Gastrocnemius medialis (tissue), 4 donors: ENCODE measurements around the gene C13orf46.

Experiments used
- POLR2A ChIP-seq, 2 donors: fragments of 450-650 bp; IDR thresholded peaks; one replicate each; pipeline ENCODE4 v1.6.1; 2017; ENCODE audit warnings: antibody characterized with exemption in 2 of 2, mild to moderate bottlenecking in 2 of 2, moderate library complexity in 2 of 2
- TF ChIP-seq, protein P1 (sequence below), 5 experiments: fragments of 450-650 bp in 3 of 5; fragments of 200-600 bp in 2 of 5; sonication (generic) in 2 of 5; IDR thresholded peaks in 4 of 5; conservative IDR thresholded peaks in 1 of 5; 1 replicate in 4 of 5; 2 replicates in 1 of 5; pipeline ENCODE4 v1.5.1; 2016 to 2019; ENCODE audit warnings: antibody characterized with exemption in 5 of 5, mild to moderate bottlenecking in 3 of 5, moderate library complexity in 3 of 5

DNA sequence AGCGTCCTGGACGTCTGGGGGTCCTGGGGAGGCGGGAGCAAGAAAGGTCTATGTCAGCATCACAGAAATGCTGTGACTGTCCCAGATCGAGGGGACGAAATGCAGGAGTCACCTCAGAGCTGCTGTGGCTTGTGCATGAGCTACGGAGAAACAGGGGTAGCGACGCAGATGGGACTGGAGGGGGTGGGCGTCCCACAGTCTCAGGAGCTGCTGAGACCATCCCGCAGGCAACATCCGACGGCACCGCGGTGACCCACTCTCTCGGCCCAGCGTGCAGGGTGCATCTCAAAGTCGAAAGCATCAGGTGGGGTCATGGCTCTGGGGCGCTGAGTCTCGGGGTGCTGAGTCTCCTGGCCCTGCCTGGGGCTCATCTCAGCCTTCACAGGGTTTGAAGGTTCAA is 37.4 kb upstream of the C13orf46 start:
- TF ChIP-seq, protein P1, sequence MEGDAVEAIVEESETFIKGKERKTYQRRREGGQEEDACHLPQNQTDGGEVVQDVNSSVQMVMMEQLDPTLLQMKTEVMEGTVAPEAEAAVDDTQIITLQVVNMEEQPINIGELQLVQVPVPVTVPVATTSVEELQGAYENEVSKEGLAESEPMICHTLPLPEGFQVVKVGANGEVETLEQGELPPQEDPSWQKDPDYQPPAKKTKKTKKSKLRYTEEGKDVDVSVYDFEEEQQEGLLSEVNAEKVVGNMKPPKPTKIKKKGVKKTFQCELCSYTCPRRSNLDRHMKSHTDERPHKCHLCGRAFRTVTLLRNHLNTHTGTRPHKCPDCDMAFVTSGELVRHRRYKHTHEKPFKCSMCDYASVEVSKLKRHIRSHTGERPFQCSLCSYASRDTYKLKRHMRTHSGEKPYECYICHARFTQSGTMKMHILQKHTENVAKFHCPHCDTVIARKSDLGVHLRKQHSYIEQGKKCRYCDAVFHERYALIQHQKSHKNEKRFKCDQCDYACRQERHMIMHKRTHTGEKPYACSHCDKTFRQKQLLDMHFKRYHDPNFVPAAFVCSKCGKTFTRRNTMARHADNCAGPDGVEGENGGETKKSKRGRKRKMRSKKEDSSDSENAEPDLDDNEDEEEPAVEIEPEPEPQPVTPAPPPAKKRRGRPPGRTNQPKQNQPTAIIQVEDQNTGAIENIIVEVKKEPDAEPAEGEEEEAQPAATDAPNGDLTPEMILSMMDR (IDR thresholded peaks at IDR 0.05 in 4 of 5, conservative IDR thresholded peaks at IDR 0.05 in 1 of 5), result no peak
- TF ChIP-seq POLR2A (IDR thresholded peaks at IDR 0.05), result no peak
